AG10803 (cell line): ENCODE data around the gene CACNA1C.
A peak's percentile ranks its signal among the peaks of the same experiment; 100 is the strongest.

Experiments used
- DNase-seq: peaks from one replicate; pipeline ENCODE4 v3.0.0; 2010; ENCODE audit warnings: low read depth
- H3K4me3 ChIP-seq: 2 replicates; pipeline ENCODE4 v1.5.1; 2011; ENCODE audit warnings: mild to moderate bottlenecking, low read length, control low read depth
- CTCF ChIP-seq: conservative IDR thresholded peaks from 2 replicates; pipeline ENCODE4 v1.5.1; 2011; ENCODE audit warnings: mild to moderate bottlenecking, low read length, control low read depth, inconsistent platforms

Gene CACNA1C

GRCh38 chr12:2092890-2093289, 40.1 kb downstream of the CACNA1C start:
- TF ChIP-seq CTCF = no peak
- no peak overlapping the region for H3K4me3 ChIP-seq
- peak; percentile 62 for DNase-seq

- H3K4me3 ChIP-seq = no peak overlapping the region
- no peak for TF ChIP-seq CTCF
- DNase-seq = peak; percentile 45
Measured at GRCh38 chr12:2094597-2094996, 41.8 kb downstream of the CACNA1C start.

- no peak overlapping the region for H3K4me3 ChIP-seq
- no peak for DNase-seq
- no peak for TF ChIP-seq CTCF
Measured at GRCh38 chr12:2095878-2096277, 43.1 kb downstream of the CACNA1C start.

- TF ChIP-seq CTCF = no peak
Measured at GRCh38 chr12:2097617-2098016, 44.8 kb downstream of the CACNA1C start.

GRCh38 chr12:2098852-2099251, 46.1 kb downstream of the CACNA1C start:
- TF ChIP-seq CTCF = no peak
- no peak for DNase-seq
- no peak overlapping the region for H3K4me3 ChIP-seq

More at GRCh38 chr12:2097617-2098016, 44.8 kb downstream of the CACNA1C start:
- H3K4me3 ChIP-seq = no peak overlapping the region
- DNase-seq = no peak

- TF ChIP-seq CTCF = no peak
- DNase-seq = no peak
- H3K4me3 ChIP-seq = no peak overlapping the region
Measured at GRCh38 chr12:2099595-2099994, 46.8 kb downstream of the CACNA1C start.

- no peak for DNase-seq
- no peak overlapping the region for H3K4me3 ChIP-seq
- TF ChIP-seq CTCF = no peak
Measured at GRCh38 chr12:2101359-2101758, 48.6 kb downstream of the CACNA1C start.
